Ishikawa (cell line): ENCODE data around the gene CCDC91.

Experiments
- CEBPB ChIP-seq: IDR thresholded peaks from 2 replicates; pipeline ENCODE4 v1.6.1; 2012
- EP300 ChIP-seq: IDR thresholded peaks from 2 replicates; pipeline ENCODE4 v1.6.1; 2012; ENCODE audit warnings: borderline replicate concordance
- NFIC ChIP-seq: IDR thresholded peaks from 2 replicates; pipeline ENCODE4 v1.6.1; 2012
- RAD21 ChIP-seq: IDR thresholded peaks from 2 replicates; pipeline ENCODE4 v1.6.1; 2012; ENCODE audit warnings: low read depth
- TAF1 ChIP-seq: IDR thresholded peaks from 2 replicates; pipeline ENCODE4 v1.6.1; 2012; ENCODE audit warnings: low read depth, mild to moderate bottlenecking
- TCF12 ChIP-seq: IDR thresholded peaks from 2 replicates; pipeline ENCODE4 v1.6.1; 2012; ENCODE audit warnings: low read depth
- YY1 ChIP-seq: IDR thresholded peaks from 2 replicates; pipeline ENCODE4 v1.6.1; 2012; ENCODE audit warnings: low read depth
- TF ChIP-seq, protein P1 (sequence below): IDR thresholded peaks from 2 replicates; pipeline ENCODE4 v1.6.1; 2012; ENCODE audit warnings: low read depth, mild to moderate bottlenecking
- TF ChIP-seq, protein P2 (sequence below): IDR thresholded peaks from 2 replicates; pipeline ENCODE4 v1.6.1; 2012
- TF ChIP-seq, protein P3 (sequence below): IDR thresholded peaks from 2 replicates; pipeline ENCODE4 v1.6.1; 2012

DNA sequence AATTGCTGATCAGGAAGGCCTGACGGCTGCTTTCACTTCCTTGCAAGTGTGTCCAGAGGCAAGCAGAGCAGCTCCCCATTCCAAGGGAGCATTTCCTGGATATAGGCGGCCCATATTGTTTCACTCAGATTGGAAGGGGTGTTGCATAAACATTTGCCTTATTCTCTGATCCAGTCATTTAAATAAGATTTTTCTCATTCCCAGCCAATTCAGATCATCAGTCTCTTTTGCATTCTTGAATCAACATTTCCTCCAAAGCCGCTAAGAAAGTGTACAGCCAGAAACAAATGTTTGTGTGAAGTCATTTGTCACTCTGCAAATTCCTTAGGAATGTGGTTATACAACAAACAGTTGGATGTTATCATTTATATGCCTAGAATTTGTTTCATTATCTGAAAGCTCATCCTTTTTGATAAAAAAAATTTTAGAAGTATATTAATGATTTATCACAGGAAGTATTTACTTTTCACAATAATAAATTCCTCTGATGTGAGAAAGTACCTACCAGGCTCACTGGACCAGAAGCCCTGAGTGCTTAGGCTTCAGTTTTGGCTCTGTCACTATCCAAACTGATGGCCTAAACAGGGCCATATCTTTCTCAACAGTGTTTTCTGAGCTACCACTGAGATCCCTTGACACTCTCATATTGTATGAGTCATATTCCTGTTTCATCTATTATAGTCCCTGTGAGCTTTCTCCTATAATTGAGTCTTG lies 379.6 kb downstream of the CCDC91 start:
- TF ChIP-seq, protein P1, sequence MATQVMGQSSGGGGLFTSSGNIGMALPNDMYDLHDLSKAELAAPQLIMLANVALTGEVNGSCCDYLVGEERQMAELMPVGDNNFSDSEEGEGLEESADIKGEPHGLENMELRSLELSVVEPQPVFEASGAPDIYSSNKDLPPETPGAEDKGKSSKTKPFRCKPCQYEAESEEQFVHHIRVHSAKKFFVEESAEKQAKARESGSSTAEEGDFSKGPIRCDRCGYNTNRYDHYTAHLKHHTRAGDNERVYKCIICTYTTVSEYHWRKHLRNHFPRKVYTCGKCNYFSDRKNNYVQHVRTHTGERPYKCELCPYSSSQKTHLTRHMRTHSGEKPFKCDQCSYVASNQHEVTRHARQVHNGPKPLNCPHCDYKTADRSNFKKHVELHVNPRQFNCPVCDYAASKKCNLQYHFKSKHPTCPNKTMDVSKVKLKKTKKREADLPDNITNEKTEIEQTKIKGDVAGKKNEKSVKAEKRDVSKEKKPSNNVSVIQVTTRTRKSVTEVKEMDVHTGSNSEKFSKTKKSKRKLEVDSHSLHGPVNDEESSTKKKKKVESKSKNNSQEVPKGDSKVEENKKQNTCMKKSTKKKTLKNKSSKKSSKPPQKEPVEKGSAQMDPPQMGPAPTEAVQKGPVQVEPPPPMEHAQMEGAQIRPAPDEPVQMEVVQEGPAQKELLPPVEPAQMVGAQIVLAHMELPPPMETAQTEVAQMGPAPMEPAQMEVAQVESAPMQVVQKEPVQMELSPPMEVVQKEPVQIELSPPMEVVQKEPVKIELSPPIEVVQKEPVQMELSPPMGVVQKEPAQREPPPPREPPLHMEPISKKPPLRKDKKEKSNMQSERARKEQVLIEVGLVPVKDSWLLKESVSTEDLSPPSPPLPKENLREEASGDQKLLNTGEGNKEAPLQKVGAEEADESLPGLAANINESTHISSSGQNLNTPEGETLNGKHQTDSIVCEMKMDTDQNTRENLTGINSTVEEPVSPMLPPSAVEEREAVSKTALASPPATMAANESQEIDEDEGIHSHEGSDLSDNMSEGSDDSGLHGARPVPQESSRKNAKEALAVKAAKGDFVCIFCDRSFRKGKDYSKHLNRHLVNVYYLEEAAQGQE = no peak
- no peak for TF ChIP-seq RAD21
- no peak for TF ChIP-seq EP300
- TF ChIP-seq TCF12 = no peak
- no peak for TF ChIP-seq YY1
- TF ChIP-seq, protein P2, sequence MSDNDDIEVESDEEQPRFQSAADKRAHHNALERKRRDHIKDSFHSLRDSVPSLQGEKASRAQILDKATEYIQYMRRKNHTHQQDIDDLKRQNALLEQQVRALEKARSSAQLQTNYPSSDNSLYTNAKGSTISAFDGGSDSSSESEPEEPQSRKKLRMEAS = no peak
- no peak for TF ChIP-seq TAF1
- TF ChIP-seq, protein P3, sequence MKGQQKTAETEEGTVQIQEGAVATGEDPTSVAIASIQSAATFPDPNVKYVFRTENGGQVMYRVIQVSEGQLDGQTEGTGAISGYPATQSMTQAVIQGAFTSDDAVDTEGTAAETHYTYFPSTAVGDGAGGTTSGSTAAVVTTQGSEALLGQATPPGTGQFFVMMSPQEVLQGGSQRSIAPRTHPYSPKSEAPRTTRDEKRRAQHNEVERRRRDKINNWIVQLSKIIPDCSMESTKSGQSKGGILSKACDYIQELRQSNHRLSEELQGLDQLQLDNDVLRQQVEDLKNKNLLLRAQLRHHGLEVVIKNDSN = no peak
- TF ChIP-seq NFIC = no peak
- TF ChIP-seq CEBPB = no peak
